RWPE1 (cell line): ENCODE measurements around the gene MOK.
"Not testable (repeated sequence)": the region's sequence is repeated elsewhere in the genome, so short reads cannot be mapped to it uniquely, and the experiment has no call there.

Source experiments
- CTCF ChIA-PET: fragments of 350-600 bp; sonication (Branson Sonifier 250); formaldehyde crosslinking; extraction: SDS; loops from one replicate; lab custom pipeline; 2021; lab: Yijun Ruan, JAX
- POLR2A ChIA-PET: fragments of 400-600 bp; formaldehyde crosslinking; extraction: SDS; loops from one replicate; lab custom pipeline; 2020; ENCODE audit warnings: antibody characterized with exemption; ENCODE audit not compliant: low non-redundant PET; lab: Yijun Ruan, JAX
- DNase-seq: peaks from one replicate; pipeline ENCODE4 v3.0.0; 2012; ENCODE audit warnings: low spot score
- H3K27ac ChIP-seq: fragments of 450-650 bp; 2 replicates; pipeline ENCODE4 v1.5.1; 2017
- TF ChIP-seq, protein P1 (sequence below): fragments of 450-650 bp; conservative IDR thresholded peaks from 2 replicates; pipeline ENCODE4 v1.5.1; 2017; ENCODE audit warnings: low read depth, mild to moderate bottlenecking

Gene MOK

DNA sequence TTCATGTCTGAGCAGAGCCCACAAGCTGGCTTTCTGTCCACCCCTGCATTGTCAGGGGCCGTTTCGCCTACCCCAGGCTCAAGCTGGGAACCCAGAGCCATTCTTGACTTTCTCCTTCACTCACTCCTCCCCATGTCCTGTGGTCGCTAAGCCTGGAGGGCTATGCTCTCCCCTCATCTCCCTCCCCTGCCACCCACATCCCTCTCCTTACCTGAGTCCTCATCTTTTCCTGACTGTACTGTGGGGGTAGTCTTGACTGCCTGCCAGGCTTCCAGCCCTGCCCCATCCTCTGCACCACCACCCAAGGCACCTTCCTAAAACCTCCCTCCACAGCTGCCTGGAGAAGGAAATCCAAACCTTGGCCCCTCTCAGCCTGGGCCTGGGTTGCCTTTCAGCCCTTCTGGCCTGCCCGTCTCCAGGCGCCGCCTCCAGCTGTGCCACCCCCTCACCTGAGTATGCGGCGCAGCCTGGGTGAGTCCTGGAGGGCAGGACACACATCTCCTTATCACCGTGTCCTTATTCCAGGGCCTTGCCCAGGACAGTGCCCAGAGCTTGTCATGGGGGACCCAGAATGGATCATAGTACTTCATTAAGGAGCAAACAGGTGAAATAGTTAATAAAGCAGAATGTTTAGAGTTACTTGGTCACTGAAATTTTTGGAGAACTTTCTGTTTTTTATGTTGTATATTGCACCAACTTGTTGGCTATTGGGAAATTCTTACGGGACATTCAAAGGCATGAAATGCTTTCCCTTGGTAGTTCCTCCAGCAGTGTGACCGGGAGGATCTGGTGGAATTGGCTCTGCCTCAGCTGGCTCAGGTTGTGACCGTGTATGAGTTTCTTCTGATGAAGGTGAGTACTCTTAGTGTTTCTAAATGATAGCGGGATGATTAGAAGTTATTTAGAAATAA, 29.1 kb upstream of the MOK start:
- peak overlapping the region; percentile 28; the same call in 1 of the 2 replicates for H3K27ac ChIP-seq
- no peak for DNase-seq
- CTCF ChIA-PET: no interaction called here
- POLR2A ChIA-PET: no interaction called here
- TF ChIP-seq, protein P1, sequence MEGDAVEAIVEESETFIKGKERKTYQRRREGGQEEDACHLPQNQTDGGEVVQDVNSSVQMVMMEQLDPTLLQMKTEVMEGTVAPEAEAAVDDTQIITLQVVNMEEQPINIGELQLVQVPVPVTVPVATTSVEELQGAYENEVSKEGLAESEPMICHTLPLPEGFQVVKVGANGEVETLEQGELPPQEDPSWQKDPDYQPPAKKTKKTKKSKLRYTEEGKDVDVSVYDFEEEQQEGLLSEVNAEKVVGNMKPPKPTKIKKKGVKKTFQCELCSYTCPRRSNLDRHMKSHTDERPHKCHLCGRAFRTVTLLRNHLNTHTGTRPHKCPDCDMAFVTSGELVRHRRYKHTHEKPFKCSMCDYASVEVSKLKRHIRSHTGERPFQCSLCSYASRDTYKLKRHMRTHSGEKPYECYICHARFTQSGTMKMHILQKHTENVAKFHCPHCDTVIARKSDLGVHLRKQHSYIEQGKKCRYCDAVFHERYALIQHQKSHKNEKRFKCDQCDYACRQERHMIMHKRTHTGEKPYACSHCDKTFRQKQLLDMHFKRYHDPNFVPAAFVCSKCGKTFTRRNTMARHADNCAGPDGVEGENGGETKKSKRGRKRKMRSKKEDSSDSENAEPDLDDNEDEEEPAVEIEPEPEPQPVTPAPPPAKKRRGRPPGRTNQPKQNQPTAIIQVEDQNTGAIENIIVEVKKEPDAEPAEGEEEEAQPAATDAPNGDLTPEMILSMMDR: no peak

- DNase-seq: no peak
- POLR2A ChIA-PET: no interaction called here
- peak overlapping the region; percentile 28; the same call in 1 of the 2 replicates for H3K27ac ChIP-seq
- CTCF ChIA-PET: no interaction called here
- TF ChIP-seq, protein P1: no peak
Measured at GRCh38 chr14:102333390-102333789, 28.4 kb upstream of the MOK start.

DNA sequence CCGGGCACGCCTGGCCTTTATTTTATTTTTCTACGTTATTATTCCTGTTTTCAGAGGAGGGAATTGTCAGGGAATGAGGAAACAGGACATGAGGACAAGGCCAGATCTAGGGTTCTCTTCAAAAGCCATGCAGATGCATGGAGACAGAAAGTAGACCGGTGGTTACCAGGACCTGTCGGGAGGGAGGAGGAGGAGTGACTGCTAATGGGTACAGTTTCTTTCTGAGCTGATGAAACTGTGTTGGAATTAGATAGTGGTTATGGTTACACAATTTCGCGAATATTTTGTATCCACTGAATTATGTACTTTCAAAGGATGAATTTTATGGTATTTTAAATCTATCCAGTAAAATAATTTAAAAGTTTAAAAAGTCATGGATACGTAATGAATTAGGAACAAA, 25.8 kb upstream of the MOK start:
- TF ChIP-seq, protein P1: no peak
- DNase-seq: no peak
- no peak overlapping the region for H3K27ac ChIP-seq
- ChIA-PET POLR2A (no interaction called here), CTCF (no interaction called here)

DNA sequence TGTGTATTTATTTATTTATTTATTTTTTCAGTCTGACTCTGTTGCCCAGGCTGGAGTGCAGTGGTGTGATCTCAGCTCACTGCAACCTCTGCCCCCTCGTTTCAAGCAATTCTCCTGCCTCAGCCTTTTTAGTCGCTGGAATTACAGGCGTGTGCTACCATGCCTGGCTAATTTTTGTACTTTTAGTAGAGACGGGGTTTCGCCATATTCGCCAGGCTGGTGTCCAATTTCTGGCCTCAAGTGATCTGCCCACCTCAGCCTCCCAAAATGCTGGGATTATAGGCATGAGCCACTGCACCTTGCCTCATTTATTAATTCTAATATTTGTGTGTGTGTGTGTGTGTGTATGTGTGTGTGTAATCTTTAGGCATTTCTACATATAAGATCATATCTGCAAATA, 24.4 kb upstream of the MOK start:
- POLR2A ChIA-PET, CTCF ChIA-PET, DNase-seq, H3K27ac ChIP-seq: not testable (repeated sequence)

GRCh38 chr14:102326583-102326982, 21.6 kb upstream of the MOK start:
- ChIA-PET CTCF (no interaction called here), POLR2A (no interaction called here)
- no peak for DNase-seq
- no peak overlapping the region for H3K27ac ChIP-seq
- TF ChIP-seq, protein P1: no peak

- ChIA-PET POLR2A (no interaction called here), CTCF (interaction anchor here (0.6 kb wide), 1 partner anchor 34 kb away, joined by 3 read pairs; no protein-coding TSS in a partner anchor)
- no peak for DNase-seq
- TF ChIP-seq, protein P1: no peak
- H3K27ac ChIP-seq: no peak overlapping the region
Measured at GRCh38 chr14:102325791-102326345, 20.9 kb upstream of the MOK start.

- POLR2A ChIA-PET: no interaction called here
- CTCF ChIA-PET: interaction anchor here (0.6 kb wide), 2 partner anchors 65 to 1206 kb away, joined by 3 read pairs; partner anchors contain the start of gene TRMT61A
- TF ChIP-seq, protein P1: peak; percentile 84
- H3K27ac ChIP-seq: peak overlapping the region; percentile 48
- peak; percentile 66 for DNase-seq
Measured at GRCh38 chr14:102323102-102323501, 18.1 kb upstream of the MOK start.
